ENCODE results near the gene TNFRSF9.

The TNFRSF9 gene

DNA sequence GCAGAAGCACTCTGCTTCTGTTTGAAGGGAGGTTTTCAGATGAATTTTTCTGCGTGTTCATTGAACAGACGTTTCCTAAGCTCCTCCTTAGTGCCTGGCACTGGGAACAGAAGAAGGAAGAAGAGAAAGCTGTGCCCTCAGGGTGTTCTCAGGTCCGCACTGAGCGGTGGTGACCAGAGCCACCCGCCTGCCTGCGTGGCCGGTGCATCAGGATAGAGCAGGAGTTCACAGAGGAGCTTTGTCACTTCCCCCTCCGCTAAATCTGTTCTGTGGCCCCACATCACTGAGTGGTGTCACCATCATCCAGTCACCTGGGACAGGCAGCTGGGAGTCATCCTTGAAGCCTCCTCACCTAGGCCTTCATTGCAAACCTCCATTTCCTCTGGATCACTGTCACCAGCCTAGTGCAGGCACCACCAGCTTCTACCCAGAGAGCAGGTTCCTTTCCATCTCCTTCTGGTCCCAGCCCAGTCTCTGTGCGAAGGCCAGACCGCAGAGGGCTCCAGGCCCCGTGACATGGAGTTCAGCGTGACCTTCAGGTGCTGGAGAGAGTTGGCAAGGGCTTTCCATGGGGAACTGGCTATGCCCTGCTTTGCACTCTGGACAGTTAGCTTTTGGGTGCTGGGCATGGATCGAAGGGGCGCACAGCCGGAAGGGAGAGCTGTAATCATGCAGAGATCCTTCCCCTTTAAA lies 42.6 kb upstream of the TNFRSF9 start:
- H3K27ac ChIP-seq: peak overlapping the region; percentile 37
- ChIA-PET CTCF (interaction anchor here (0.6 to 3.2 kb wide), 9 partner anchors 22 to 401 kb away, joined by 3 to 17 read pairs (median 4); no protein-coding TSS in a partner anchor), POLR2A (ENCODE audit: low non-redundant PET) (interaction anchor here (0.6 kb wide), 1 partner anchor 59 kb away, joined by 3 read pairs; no protein-coding TSS in a partner anchor)
- TF ChIP-seq, protein P1, sequence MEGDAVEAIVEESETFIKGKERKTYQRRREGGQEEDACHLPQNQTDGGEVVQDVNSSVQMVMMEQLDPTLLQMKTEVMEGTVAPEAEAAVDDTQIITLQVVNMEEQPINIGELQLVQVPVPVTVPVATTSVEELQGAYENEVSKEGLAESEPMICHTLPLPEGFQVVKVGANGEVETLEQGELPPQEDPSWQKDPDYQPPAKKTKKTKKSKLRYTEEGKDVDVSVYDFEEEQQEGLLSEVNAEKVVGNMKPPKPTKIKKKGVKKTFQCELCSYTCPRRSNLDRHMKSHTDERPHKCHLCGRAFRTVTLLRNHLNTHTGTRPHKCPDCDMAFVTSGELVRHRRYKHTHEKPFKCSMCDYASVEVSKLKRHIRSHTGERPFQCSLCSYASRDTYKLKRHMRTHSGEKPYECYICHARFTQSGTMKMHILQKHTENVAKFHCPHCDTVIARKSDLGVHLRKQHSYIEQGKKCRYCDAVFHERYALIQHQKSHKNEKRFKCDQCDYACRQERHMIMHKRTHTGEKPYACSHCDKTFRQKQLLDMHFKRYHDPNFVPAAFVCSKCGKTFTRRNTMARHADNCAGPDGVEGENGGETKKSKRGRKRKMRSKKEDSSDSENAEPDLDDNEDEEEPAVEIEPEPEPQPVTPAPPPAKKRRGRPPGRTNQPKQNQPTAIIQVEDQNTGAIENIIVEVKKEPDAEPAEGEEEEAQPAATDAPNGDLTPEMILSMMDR (conservative IDR thresholded peaks at IDR 0.05; ENCODE audit: low read depth): no peak
- DNase-seq (ENCODE audit: low spot score): no peak

DNA sequence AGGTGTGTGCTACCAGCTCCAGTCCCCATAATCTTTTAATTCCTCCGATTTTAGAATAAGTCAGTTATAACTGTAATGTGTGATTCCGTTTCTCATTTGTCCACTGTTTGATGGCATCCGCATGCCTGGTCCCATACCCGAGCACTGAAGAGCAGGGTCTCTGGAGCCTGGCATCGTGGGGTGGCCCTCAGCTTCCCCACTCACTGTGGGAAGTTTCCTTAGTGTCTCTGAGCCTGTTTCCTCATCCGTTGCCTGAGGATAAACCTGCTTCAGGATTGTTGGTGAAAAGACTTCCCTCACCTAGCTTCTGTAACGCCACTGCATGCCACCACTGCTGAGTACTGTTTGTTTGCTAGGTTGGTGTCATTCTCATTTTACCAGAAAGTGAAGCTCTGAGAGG lies 40.3 kb upstream of the TNFRSF9 start:
- ChIA-PET CTCF (interaction anchor here (1.2 to 3.2 kb wide), 4 partner anchors 34 to 361 kb away, joined by 7 to 17 read pairs (median 8); no protein-coding TSS in a partner anchor), POLR2A (ENCODE audit: low non-redundant PET) (no interaction called here)
- TF ChIP-seq, protein P1 (conservative IDR thresholded peaks at IDR 0.05; ENCODE audit: low read depth): no peak
- no peak for DNase-seq (ENCODE audit: low spot score)
- H3K27ac ChIP-seq: peak overlapping the region; percentile 76

DNA sequence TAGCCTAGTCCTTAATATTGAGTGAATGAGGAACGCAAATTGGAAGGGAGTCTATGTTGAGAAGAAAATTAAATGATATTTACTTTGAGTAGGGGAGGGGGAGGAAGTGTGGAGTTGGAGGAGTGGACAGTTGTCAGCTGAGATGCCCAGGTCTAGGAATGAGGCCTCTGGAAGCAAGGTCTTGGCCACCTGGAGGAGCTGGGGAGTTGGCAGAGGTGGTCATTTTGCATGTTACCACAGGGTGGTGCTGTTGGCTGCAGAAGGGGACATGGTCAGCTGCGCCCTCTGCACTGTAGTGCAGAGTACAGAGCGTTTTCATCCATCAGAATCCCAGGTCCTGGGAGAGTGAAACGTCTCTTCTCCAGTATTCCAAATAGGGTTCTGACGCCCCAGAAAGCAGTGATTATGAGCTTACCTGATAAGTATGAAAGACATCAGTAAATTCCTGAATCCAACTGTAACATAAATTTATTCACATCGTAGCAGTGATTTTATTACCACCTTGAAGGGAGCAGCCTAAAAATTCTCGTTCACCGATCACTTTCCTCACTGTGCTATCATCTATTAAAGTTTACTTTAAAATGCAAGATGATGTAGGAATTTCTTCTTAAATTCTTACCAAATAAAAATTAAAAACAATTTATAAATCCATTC lies 34.7 kb upstream of the TNFRSF9 start:
- peak overlapping the region; percentile 57 for H3K27ac ChIP-seq
- ChIA-PET CTCF (interaction anchor here (0.5 to 2.2 kb wide), 29 partner anchors 9 to 1767 kb away, joined by 3 to 51 read pairs (median 4); no protein-coding TSS in a partner anchor), POLR2A (ENCODE audit: low non-redundant PET) (no interaction called here)
- TF ChIP-seq, protein P1 (conservative IDR thresholded peaks at IDR 0.05; ENCODE audit: low read depth): peak; percentile 92
- DNase-seq (ENCODE audit: low spot score): peak; percentile 85

DNA sequence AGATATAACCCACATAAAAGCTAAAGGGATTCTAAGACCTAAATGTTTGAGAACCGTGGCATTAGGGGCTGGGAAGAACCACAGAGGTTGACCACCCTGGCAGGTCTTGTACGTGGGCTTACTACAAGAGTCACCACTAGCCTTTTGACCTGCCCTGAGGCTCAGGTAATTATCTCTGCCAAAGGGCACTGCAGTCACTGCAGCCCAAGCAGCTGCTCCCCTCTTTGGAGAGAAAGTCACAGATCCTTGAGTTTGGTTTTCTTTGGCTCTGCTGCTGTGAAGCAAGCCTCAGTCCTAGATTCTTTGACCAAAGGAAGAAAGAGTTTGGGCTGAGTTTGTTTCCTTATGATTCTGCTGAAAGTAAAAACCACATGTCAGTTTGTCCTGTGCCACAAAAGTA lies 32.4 kb upstream of the TNFRSF9 start:
- TF ChIP-seq, protein P1 (conservative IDR thresholded peaks at IDR 0.05; ENCODE audit: low read depth): no peak
- no peak for DNase-seq (ENCODE audit: low spot score)
- H3K27ac ChIP-seq: peak overlapping the region; percentile 57
- CTCF ChIA-PET: no interaction called here
- POLR2A ChIA-PET (ENCODE audit: low non-redundant PET): no interaction called here

DNA sequence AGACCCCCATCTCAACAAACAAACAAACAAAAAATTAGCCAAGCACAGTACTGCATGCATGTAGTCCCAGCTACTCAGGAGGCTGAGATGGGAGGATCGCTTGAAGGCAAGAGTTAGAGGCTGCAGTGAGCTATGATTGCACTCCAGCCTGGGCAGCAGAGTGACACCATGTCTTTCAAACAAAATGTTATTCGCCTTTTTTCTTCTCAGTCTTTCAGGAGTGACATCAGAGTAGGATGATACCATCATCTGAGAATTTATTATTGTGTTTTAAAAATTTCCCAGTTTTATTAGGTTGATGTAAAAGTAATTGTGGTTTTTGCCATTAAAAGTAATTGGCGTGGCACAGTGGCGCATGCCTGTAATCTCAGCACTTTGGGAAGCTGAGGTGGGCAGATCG lies 31.6 kb upstream of the TNFRSF9 start:
- POLR2A ChIA-PET (ENCODE audit: low non-redundant PET): no interaction called here
- no peak for DNase-seq (ENCODE audit: low spot score)
- TF ChIP-seq, protein P1 (conservative IDR thresholded peaks at IDR 0.05; ENCODE audit: low read depth): no peak
- peak overlapping the region; percentile 57 for H3K27ac ChIP-seq
- CTCF ChIA-PET: no interaction called here

DNA sequence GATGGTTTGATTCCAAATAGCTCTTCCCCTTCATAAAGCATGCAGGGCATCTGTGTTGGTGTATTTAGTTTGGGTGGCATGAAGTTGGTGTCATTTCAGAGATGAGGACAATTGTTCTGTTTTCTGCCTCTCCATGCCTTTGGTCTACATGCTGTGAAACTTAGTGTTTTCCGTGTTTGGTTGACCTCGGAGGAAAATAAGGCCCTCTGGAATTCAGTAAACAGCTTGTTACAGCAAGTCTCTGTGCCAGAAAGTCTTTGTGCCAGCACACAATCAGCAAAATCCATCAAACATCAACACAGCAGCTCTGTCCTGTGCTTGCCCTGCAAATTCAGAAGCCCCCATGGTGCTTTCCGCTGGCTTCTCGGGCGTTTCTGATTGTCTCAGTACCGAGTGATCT lies 30.4 kb upstream of the TNFRSF9 start:
- no peak overlapping the region; the same call in 1 of the 2 replicates for H3K27ac ChIP-seq
- no peak for DNase-seq (ENCODE audit: low spot score)
- POLR2A ChIA-PET (ENCODE audit: low non-redundant PET): no interaction called here
- CTCF ChIA-PET: no interaction called here
- TF ChIP-seq, protein P1 (conservative IDR thresholded peaks at IDR 0.05; ENCODE audit: low read depth): no peak
